ENCODE data around the gene HBS1L. TPM values are rescaled to one million over a fixed set of nuclear protein-coding genes. Genes with fewer than 3 reads are reported as not detected.

Gene HBS1L
- total and polyA plus RNA-seq, 2 of the 4 experiments (the other 2 are of a cell fraction) = 45.1 to 120 TPM

- Histone ChIP-seq H3K36me3 (ENCODE audit: control insufficient read depth, insufficient read depth, low read length) (no peaks in the 10 kb centered on the region), H3K9ac (ENCODE audit: low read depth, low read length) (no peak overlapping the region), H3K23ac (ENCODE audit: low read depth, low read length) (no peak overlapping the region), H4K8ac (ENCODE audit: low read depth in 2 of 2, low read length in 2 of 2) (no peak overlapping the region), H2AK9ac (replicated peaks; ENCODE audit: low read depth, low read length, poor library complexity) (no peak overlapping the region), H3K4me2 (ENCODE audit: low read depth, low read length) (no peak overlapping the region), H3K4ac (ENCODE audit: low read depth, low read length) (no peak overlapping the region), H3K56ac (ENCODE audit: extremely low read depth, insufficient read depth, low read length) (no peak overlapping the region), H3K9me3 (ENCODE audit: control insufficient read depth, insufficient read depth, low read length) (no peaks in the 10 kb centered on the region), H2AK5ac (ENCODE audit: low read depth, low read length) (no peak overlapping the region), H2BK15ac (ENCODE audit: low read depth, low read length) (no peak overlapping the region), H3K4me1 (ENCODE audit: control insufficient read depth, insufficient read depth, low read length) (no peaks in the 10 kb centered on the region), H4K20me1 (ENCODE audit: insufficient read depth, low read length) (no peaks in the 10 kb centered on the region), H3K18ac (ENCODE audit: low read depth, low read length) (no peak overlapping the region), H4K91ac (ENCODE audit: insufficient read depth, low read depth, low read length) (no peak overlapping the region), H3K27ac (ENCODE audit: insufficient read depth, low read length) (no peak overlapping the region), H2AFZ (replicated peaks; ENCODE audit: low read length, poor library complexity) (no peak overlapping the region), H3K9me1 (ENCODE audit: insufficient read depth, low read length) (no peaks in the 10 kb centered on the region), H3K14ac (replicated peaks; ENCODE audit: low read depth, low read length) (no peak overlapping the region), H2BK5ac (ENCODE audit: low read depth, low read length, poor library complexity, severe bottlenecking) (no peak overlapping the region), H3K27me3 (ENCODE audit: control insufficient read depth, insufficient read depth, low read length) (peaks cover 22% of the 10 kb centered on the region), H2BK20ac (ENCODE audit: low read depth, low read length) (no peak overlapping the region), H2BK120ac (ENCODE audit: low read depth, low read length) (no peak overlapping the region), H3K79me1 (ENCODE audit: low read depth in 1 of 2, low read length in 2 of 2) (no peaks in the 10 kb centered on the region), H4K5ac (ENCODE audit: low read depth, low read length) (no peak overlapping the region), H3K4me3 (ENCODE audit: insufficient read depth, low read depth, low read length) (no peak overlapping the region)
- BruUV-seq (replicated peaks) = no TSS peak
- no peak for ATAC-seq (ENCODE audit: low read depth)
- no peak for DNase-seq
- ChIA-PET POLR2A (ENCODE audit: unreplicated experiment) (no interaction called here), CTCF (no interaction called here)
- dilution Hi-C loops (cut with HindIII; ENCODE audit: low sequenced_read_pairs, unreplicated experiment) (no loop called here), intact Hi-C loops (cut with micrococcal nuclease) (no loop called here), in situ Hi-C loops (cut with MboI; ENCODE audit: low sequenced_read_pairs) (no loop called here)
- TF ChIP-seq, protein P1, sequence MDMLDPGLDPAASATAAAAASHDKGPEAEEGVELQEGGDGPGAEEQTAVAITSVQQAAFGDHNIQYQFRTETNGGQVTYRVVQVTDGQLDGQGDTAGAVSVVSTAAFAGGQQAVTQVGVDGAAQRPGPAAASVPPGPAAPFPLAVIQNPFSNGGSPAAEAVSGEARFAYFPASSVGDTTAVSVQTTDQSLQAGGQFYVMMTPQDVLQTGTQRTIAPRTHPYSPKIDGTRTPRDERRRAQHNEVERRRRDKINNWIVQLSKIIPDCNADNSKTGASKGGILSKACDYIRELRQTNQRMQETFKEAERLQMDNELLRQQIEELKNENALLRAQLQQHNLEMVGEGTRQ (IDR thresholded peaks at IDR 0.05; ENCODE audit: low read depth, low read length) = no peak
- TF ChIP-seq, protein P2, sequence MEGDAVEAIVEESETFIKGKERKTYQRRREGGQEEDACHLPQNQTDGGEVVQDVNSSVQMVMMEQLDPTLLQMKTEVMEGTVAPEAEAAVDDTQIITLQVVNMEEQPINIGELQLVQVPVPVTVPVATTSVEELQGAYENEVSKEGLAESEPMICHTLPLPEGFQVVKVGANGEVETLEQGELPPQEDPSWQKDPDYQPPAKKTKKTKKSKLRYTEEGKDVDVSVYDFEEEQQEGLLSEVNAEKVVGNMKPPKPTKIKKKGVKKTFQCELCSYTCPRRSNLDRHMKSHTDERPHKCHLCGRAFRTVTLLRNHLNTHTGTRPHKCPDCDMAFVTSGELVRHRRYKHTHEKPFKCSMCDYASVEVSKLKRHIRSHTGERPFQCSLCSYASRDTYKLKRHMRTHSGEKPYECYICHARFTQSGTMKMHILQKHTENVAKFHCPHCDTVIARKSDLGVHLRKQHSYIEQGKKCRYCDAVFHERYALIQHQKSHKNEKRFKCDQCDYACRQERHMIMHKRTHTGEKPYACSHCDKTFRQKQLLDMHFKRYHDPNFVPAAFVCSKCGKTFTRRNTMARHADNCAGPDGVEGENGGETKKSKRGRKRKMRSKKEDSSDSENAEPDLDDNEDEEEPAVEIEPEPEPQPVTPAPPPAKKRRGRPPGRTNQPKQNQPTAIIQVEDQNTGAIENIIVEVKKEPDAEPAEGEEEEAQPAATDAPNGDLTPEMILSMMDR (conservative IDR thresholded peaks at IDR 0.05; ENCODE audit: low read depth, low read length) = no peak
- TF ChIP-seq MXI1 (IDR thresholded peaks at IDR 0.05; ENCODE audit: borderline replicate concordance, low read depth, low read length) (no peak), MAFK (IDR thresholded peaks at IDR 0.05; ENCODE audit: low read depth, low read length) (no peak), POLR2A (IDR thresholded peaks at IDR 0.05; ENCODE audit: low read depth, low read length) (no peak), MAZ (IDR thresholded peaks at IDR 0.05; ENCODE audit: borderline replicate concordance, low read depth, low read length) (no peak), NFE2L2 (IDR thresholded peaks at IDR 0.05; ENCODE audit: low read depth, low read length) (no peak), BHLHE40 (IDR thresholded peaks at IDR 0.05; ENCODE audit: low read depth, low read length) (no peak), RAD21 (IDR thresholded peaks at IDR 0.05; ENCODE audit: low read length) (no peak), CEBPB (IDR thresholded peaks at IDR 0.05; ENCODE audit: low read depth, low read length) (no peak), FOS (IDR thresholded peaks at IDR 0.05; ENCODE audit: low read depth, low read length) (no peak), RCOR1 (IDR thresholded peaks at IDR 0.05; ENCODE audit: insufficient replicate concordance, low read length) (no peak), SMC3 (IDR thresholded peaks at IDR 0.05; ENCODE audit: low read depth, low read length) (no peak)
- no CpG with 5 or more reads among the region's 3 CpGs for WGBS, 2 experiments (ENCODE audit: extremely low coverage in 2 of 2, insufficient read length in 1 of 2)
Observed at GRCh38 chr6:135095716-135096115, 41.1 kb upstream of the HBS1L start.

Data from IMR-90 (cell line).